Activated gamma-delta T cell treated with anti-CD3 and anti-CD28 coated beads, Interleukin-2, amount 50 U/mL, for 16 hours (primary cell): ENCODE data around the gene CLEC16A.

Experiments used
- DNase-seq: peaks from one replicate; pipeline ENCODE4 v3.0.0-alpha.2; 2020; ENCODE audit warnings: low read depth

CLEC16A gene

DNA sequence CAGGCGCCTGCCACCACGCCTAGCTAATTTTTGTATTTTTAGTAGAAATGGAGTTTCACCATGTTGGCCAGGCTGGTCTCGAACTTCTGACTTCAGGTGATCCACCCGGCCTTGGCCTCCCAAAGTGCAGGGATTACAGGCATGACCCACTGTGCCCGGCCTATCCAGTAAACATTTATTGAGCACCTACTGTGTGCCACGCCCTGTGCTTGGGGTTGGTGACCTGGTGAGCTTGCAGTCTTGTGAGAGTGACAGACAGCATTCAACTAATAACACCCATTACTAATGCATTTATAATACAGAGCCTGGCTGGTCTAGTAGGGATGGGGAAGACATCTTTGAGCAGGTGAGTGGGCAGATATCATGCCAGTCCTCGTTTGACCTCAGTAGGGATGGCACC lies 198.6 kb downstream of the CLEC16A start:
- no peak for DNase-seq

DNA sequence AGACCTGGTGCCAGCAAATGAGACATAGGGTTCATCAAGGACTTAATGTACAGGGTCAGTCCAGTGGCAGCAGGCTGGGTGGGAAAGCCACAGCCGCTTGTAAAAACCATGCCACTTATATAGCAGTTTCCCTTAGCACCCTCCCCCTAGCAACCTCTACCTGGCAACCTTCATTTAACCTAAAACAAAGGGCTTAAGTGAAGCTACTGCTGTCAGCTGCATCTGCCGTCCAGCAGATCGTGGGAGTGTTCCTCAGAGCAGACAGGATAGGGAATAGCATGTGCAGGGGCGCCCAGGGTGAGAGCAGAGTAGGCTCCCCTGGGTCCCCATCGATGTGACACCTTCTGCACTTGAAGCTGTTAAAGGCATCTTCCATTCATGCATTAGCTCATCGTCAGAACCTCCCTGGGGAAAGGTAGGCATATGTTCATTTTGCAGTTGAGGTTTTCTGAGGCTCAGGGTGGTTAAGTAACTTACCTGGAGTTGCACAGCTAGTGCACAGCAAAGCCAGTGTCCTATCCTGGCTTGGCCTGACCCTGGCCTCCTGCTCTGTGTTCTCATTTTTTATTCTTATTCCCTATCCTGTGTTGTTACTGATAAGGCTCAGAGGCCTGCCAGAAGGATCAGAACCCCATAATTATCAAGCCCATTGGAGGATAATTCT lies 199.1 kb downstream of the CLEC16A start:
- DNase-seq = no peak

DNA sequence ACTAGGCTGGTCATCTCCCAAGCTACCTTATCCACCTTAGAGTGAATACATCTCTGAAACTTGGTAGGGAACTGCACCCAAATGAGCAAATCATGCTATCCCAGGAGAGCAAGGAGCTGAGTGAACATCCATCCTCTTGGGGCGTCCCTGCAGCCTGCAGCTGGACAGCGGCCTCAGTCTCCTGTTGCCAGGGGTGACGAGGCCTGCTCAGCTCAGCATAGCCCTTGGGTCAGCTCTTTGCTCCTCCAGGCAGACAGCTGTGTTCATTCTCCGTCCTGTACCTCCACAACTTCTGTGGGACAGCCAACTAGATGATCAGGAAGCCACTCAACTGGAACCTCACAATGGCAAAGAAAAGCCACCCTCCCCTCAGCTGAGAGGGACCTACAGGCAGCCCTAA lies 199.8 kb downstream of the CLEC16A start:
- no peak for DNase-seq

DNA sequence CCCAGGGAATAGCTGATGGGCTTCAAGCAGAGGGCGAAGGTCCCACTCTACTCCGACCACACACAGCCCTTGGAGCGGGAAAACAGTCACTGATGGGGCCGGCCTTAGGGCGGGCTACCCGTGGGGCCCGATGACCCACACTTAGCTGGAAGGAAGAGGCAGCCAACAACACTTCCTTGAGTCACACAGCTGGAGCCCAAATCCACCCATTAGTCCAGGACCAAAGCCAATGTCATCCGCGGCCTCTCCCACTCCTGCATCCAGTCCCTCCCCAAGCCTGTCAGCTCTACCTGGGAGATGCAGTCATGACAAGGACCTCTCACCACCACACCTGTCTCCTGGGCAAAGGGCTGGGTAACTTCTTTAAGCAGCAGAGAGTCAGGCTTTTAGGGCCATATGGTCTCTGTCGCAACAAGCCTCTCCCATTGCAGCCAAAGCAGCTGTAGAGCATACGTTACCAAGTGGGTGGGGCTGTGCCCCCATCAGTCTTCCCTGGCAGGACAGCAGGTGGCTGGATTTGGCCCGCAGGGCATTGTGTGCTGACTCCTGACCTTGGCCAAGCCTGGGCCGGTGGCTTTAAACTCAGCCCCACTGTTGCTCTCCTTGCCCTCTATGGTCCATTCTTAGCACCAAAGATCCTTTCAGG lies 200.9 kb downstream of the CLEC16A start:
- no peak for DNase-seq

DNA sequence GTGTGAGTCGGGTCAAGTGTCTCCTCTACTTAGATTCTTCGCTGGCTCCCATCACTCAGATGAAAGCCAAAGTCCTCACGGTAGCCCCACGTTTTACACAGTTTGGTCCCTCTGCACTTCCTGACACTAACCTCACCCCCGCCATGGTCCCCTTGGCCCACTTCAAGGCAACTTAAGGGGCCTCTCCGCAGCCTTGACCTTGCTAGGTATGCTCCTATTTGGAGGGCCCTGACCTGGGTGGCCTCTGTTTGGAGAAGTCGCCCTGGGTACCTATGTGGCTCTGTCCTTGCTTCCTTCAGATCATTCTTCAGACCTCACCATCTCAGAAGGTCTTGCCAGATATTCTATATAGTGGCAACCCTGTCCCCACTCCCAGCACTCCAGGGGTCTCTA lies 201.5 kb downstream of the CLEC16A start:
- DNase-seq = no peak

DNA sequence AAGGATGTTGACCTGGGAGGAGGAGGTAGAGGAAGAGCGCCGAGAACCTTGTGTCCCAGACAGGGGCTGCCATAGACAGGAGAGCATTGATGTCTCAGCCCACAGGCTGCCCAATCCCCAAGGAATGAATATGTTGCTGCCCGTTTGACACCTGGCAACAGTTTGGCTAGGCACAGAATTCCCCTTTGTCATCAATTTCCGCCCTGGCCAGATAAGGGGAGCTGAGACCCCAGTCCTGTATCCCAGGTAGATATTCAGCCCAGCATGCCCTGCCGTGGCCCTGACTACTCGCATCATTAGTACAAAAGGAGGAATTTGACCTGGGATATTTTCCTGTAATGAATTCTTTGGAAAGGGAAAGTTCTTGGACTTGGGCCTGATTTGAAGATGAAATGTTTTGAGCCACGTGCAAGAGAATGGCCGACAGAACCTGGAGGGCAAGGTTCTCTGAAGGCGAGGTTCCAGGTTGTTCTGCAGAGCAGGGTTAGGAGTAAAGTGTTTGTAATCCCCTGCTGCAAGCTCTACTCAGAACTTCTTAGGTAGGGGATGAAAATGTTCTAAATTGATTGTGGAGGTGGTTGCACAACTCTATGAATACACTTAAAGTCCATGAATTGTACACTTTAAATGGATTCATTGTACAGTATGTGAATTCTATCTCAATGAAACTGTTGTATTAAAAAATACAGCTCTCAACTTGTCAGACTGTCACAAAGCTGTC lies 202.8 kb downstream of the CLEC16A start:
- no peak for DNase-seq

DNA sequence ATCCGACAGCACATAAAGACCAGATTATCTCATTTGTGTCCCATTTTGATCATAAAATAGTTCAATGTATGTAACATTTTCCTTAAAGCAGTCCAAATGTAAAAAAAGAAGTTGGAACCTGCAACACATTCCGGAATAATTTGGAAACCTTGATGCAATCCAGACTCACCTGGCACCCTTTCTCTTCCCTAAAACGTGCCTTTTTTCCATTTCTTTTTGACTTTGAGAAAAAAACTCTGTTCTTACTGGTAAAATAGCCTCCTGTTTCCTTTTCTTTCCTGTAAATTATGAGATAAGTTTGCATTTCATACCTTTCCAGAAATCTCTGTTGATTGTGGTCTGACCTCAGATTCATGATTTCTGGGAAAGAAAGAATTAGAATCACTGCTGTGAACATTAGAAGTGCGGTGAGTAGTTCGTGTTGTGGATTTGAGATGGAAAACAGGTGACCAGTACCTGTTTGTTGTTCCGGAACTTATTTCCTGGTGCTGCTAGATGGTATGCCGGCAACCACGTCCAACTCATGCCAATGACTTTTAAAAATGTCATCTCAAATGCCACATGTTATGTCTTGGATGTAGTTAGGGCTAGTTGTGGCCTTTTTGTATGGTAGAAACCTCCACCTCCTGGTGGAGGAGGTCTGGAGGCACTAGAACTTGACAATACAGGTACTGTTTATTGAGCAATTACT lies 203.5 kb downstream of the CLEC16A start:
- DNase-seq = no peak

DNA sequence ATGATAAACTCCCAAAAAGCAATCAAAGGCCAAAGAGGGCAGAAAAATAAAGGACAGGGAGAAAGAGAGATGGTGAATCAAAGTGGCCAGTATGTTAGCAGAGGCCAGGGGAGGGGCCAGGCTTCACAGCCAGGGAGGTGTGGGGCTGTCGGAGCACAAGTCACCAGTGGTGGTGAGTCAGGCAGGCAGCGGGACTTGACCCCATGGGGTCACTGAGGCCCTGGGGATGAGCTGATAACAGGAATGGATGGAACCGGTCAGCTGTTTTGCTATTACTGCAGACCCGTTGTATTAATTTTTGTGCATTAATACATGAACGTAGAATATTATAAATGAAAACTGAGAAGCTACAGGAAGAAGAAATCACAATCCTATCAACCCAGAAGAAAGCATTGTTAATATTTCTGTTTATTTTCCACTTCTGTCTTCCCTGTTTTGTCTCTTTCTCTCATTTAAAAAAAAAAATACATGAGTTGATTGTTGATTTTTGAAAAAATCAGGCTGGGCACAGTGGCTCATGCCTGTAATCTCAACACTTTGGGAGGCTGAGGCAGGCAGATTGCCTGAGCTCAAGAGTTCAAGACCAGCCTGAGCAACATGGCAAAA lies 204.8 kb downstream of the CLEC16A start:
- no peak for DNase-seq

DNA sequence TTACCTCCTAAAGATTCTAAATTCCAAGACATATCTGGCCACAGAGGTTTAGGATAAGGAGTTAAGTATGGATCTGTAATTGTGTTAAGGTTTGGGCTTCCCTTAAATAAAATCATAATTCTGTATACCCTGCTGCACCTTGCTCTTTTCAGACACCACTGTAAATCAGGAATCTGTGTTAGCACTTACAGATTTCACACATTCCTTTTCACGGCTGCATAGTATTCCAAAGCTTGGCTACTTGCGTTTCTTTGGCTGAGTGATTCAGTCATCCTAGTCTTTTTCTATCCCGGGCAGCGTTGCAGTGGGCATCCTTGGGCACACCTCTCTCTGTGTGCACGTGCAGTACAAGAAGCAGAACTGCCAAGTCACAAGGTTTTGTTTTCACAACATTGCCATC lies 205.8 kb downstream of the CLEC16A start:
- DNase-seq = no peak

DNA sequence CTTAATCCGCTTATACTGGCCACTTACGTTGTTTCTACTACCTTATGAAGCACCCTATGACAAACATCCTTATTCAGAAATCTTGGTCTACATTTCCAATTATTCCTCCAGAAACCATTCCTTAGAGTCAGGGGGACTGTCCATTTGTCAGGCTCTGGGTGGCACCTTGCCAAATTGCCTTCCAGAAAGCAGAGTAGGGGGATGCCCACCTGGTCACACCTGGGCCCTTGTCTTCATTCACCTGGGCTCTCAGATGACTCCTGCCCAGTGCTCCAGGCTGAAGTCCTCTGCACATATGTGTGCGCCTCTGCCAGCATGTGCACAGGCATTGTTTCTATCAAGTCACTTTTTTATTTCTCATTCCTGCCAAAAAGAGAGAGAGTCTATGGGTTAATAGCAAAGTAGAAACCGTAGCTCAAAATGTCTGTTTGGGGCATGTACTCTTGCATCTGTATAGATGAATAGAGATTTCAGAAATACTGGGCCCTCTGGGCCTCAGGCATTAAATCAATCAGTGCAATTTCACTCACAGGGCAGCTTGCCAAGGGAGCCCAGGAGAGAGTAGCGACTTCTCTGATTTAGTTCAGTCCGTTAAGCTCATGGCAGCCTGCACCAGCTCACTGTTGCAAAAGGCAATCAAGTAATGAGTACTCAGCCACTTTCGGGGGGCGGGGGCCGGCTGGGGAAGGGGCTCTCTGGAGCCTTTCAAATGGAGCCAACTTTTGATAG lies 207.0 kb downstream of the CLEC16A start:
- DNase-seq = no peak

DNA sequence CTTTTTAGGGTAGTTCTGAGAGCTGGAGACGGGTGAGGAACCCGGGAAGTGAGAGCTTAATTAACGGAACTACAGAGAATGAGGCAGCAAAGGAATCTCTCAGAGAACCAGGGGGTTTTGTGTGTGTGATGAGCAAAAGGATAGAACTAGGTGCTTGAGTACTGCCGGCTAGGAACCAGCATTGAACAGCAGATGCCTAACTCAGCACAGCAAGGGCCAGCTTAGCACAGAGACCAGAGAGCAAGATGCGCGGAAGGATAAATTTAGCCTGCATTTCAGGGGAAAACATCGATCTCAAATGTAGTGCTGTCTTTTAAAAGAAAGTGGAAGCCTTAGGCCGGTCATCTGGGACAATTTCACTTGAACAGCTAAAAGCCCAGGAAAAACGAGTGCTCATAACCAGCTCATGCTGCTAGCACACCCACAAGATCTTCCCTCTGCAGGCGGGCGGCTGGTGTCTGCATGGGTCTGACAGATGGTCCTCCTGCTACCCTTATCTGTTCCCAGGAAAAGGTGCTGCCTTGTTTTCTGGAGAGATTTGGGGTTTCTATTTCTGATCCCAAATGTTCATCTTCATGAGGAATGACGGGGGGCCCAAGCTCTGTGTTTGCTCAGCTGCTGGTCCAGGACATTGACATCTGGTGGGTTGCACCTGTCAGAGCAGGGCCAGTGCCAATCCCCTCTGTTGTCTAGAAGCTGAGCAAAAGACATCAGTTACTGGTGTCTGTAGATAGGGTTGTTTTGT lies 207.7 kb downstream of the CLEC16A start:
- DNase-seq = no peak

DNA sequence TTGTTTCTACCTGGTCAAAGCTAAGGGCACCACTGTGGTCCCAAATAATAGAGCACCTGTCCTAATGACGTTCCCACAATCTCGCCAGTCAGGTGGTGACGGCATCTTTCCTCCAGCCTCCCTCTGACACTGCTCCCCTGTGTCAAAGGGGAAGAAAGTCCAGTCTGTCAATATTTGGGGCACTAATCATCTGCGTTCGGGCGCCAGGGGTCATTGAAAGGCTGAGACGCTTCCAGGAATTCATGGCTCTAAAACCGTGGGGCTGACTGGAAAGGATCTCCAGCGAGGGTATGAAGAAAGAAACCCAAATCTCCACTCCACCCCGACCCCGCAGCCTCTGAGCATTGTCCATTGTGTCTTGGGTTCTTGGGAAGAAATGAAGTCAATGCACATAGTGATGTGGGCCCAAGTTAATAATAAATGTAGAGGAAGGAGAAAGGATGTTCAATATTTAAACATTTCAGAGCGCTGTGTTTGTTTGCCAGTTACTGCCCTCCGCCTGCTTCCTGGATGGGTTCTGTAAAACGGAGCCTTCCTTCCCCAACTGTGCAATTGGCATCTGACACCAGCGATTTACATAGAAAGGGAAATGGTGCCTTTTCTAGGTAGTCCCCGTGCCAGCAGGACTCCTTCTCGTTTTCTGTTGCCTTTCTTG lies 208.4 kb downstream of the CLEC16A start:
- no peak for DNase-seq

DNA sequence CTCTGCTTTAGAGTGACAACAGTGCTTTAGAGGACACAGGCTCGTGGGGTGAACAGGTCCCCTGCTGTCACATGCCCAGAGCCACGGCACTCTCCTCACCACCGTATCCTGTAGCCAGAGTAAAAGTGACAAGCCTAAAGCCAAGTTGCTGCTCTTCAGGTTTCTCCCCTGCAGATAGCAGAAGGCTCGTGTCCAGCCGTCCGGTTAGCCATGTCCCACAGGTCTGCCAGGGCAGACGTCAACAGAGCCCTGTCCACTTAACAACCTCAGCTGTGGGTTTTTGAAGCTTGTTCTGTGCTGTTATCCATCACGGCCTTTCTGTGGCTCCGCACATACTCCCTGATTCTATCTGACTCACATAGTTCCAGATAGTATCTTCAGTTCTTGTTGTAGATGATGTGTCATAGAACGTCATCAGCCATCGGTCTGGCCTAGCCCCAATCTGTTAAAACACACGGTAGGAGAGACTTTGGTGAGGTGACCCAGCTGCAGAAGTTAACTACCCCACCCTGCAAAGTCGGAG lies 211.0 kb downstream of the CLEC16A start:
- no peak for DNase-seq

DNA sequence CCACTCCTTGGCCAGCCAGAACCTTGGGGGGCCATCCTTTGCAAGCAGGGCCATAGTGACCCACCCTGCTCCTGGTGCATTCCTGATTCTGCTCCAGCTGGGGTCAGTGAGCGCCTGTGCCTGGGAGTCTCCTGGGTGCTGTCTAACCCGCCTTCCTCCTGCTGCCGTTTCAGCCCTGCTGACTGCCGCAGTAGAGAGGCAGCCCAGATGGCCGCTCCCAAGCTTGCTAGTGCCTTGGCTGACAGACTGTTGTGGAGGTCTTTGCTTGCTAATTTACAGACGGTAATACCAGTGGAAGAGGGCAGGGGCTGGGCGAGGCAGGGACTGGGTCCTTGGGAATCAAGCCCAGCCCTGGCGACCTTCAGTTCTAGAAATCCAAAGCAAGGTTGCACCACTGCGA lies 212.0 kb downstream of the CLEC16A start:
- no peak for DNase-seq

DNA sequence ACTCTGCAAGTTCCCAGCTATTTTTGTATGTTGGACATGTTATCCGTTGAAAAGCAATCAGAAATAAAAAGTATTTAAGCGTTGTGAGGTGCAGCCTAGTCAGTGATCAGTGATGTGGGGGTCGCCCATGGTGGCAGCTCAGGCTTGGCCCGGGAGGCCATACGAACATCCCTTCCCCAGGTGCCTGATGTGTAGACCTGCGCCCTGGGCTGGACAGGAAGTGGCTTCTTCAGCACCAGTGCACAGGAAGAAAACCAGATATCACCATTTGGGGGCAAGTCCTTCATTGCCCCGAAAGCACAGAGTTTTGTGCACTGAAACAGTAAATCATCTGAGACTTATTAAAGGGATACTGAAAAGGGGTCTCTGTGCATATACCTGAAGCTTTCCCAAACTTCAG lies 212.8 kb downstream of the CLEC16A start:
- no peak for DNase-seq

DNA sequence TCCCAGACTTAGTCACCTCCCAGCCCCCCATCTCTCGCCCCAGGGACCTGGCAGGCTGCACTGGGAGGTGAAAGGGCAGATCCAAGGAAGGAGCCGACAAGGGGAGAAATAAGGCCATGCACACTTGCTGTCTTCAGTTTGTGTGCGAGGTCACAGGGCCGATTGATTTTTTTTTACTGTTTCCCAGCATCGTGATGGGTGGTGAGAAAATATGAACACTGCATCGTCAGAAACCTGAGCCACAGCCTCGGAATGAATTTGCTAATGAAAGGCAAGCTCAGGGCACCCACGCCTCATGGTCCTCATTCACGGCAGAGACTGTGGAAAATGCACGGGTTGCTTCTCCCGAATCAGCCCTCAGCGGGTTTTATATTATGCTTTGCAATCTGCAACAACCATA lies 213.7 kb downstream of the CLEC16A start:
- DNase-seq = no peak

DNA sequence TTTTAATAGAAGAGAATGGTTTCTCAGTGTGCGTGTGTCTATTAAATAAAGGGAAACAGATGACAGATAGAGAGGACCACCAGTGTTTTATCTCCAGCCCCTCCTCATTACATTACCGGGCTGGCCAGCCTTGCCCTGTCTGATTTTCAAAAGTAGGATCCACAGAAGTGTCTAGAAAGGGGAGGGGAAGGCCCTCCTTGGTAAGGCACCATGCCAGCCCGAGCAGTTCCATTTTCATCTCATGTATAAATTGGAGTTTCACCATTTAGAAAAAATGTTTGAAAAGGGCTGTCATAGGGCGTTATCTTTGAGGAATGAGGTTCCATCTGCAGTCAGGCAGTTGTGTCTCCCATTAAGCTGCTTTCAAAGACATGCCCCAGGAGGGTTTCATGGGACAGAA lies 214.9 kb downstream of the CLEC16A start:
- no peak for DNase-seq

DNA sequence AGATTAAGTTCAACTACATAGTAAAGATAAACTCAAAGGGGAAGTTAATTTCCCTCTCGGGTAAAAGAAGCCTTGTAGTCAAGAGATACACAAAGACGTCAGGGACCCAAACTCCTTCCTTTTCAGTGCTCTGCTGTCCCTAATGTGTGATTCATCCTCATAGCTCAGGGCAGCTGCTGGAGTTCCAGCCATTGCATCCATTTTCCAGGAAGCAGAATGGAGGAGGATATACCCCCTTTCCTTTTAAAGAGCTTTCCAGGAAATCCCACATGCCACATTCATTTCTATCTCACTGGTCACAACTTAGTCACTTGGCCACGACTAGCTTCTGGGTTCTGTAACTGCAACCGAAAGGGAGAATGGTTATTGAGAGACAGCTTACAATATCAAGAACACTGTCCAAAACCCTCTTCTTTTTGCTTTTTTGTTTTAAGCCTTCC lies 216.3 kb downstream of the CLEC16A start:
- no peak for DNase-seq

DNA sequence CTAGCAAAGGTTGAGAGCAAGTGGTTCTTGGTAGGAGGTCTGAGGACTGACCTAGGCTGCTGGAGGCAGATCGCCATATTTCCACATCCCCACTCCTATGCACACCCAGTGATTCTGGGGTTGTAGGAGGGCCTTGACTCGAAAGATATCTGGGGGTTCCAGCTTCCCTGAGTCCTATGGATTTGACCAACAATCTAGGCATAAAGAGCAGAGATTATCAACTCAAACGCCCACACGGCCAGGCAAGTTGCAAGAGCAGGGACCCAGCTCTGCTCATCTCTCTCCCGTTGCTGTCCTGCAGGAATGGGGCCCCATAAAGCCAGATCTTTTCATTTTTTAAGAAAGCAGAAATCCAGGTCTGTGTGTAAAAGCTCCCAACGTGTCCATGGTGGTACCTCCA lies 217.1 kb downstream of the CLEC16A start:
- DNase-seq = no peak

DNA sequence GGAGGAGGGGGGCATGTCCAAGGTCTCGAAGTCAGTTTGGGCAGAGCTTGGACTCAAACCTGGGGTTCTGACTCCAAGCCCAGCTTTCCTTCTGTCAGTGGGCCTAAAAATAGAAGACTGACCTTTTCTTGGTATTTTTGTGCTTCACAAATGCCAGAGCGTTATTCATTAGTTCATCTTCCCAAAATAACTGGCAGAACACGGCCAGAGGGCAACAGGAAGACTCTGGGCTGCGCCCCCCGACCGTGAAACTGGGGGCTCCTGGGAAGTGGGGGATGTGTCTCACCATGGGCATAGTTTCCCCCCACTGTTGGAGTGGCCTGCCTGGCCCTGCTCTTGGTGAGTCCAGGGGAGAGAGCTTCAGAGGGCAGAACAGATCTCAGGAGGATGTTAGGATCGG lies 217.6 kb downstream of the CLEC16A start:
- DNase-seq = no peak
